Choroid plexus epithelial cell (primary cell): Measurements from ENCODE around the gene ZNF365.
"Not testable (repeated sequence)": the region's sequence is repeated elsewhere in the genome, so short reads cannot be mapped to it uniquely, and the experiment has no call there.

Experiments used
- DNase-seq: peaks from one replicate; pipeline ENCODE4 v3.0.0-alpha.2; 2010; ENCODE audit warnings: low read depth
- H3K4me3 ChIP-seq: 2 replicates; pipeline ENCODE4 v1.5.1; 2011; ENCODE audit warnings: low read depth, mild to moderate bottlenecking, control low read depth, low read length, moderate library complexity
- CTCF ChIP-seq: conservative IDR thresholded peaks from 2 replicates; pipeline ENCODE4 v1.5.1; 2011; ENCODE audit warnings: low read depth, mild to moderate bottlenecking, control low read depth, inconsistent platforms, low read length, moderate library complexity

Gene ZNF365

GRCh38 chr10:62395892-62396291 lies 21.7 kb downstream of the ZNF365 start:
- no peak for TF ChIP-seq CTCF
- no peak for DNase-seq
- no peak overlapping the region for H3K4me3 ChIP-seq

- no peak for DNase-seq
Observed at GRCh38 chr10:62396864-62397263, 22.7 kb downstream of the ZNF365 start.

DNA sequence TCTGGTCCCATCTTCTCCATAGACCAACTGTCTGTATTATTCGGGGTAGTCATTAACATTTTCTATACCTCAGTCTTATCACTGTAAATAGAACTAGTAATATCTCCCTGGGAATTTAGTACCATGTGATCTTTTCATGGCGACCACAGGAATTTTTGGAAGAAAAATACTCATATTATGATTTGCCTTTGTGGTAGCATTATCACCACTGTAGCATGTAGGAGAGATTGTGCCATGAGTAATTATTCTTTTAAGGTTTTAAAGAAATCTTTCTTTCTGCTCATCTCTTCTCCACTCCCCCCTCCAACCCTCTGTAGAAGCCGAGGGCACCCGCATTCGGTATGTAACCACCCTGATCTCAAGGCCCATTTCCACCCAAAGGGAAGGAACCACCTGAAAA lies 25.0 kb downstream of the ZNF365 start:
- peak; percentile 15 for DNase-seq
- H3K4me3 ChIP-seq: no peak overlapping the region
- TF ChIP-seq CTCF: no peak

More at GRCh38 chr10:62396864-62397263, 22.7 kb downstream of the ZNF365 start:
- no peak overlapping the region for H3K4me3 ChIP-seq
- TF ChIP-seq CTCF: no peak

DNA sequence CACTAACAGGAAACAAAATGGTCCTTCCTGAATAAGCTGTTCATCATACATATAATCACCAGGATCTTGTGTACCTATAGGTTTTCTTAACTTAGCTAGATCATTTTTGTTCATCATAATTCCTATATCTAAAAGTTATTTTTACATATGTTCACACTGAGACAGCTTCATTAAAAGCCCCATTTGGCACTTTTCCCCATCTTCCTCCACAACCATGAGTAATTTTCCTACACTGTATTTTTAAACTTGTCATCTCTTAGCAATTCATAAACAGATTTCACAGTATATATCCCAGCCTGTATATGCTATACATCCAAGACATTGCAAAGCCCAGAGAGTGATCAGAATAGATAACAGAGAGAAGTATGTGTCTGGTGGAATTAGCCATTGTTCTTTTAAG lies 28.3 kb downstream of the ZNF365 start:
- TF ChIP-seq CTCF: no peak
- no peak for DNase-seq
- no peak overlapping the region for H3K4me3 ChIP-seq

- not testable (repeated sequence) for DNase-seq, H3K4me3 ChIP-seq
Observed at GRCh38 chr10:62410528-62410927, 36.4 kb downstream of the ZNF365 start.

GRCh38 chr10:62410934-62411333 lies 36.8 kb downstream of the ZNF365 start:
- DNase-seq, H3K4me3 ChIP-seq: not testable (repeated sequence)

- no peak for DNase-seq
- H3K4me3 ChIP-seq: no peak overlapping the region
- TF ChIP-seq CTCF: no peak
Observed at GRCh38 chr10:62413048-62413447, 38.9 kb downstream of the ZNF365 start.

DNA sequence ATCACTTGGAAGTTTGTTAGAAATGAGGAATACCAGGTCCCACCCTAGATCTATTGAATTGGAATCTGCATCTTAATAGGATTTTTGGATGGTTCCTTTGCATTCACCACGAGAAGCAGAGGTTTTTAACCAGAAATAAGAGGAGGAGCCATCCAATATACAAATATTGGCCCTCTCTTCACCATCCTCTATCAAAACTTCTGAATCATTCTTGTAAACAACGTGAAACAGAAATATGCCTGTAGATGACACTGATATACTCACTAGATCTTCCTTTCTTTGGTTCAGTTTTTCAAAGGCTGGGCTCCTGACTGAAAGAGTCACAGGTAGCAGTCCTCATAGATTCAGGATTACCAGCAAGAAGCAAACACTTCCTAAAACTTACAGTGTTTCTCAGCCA lies 39.5 kb downstream of the ZNF365 start:
- H3K4me3 ChIP-seq: no peak overlapping the region
- no peak for DNase-seq
- TF ChIP-seq CTCF: no peak
